ENCODE data around the gene CCBE1. TPM values are rescaled to one million over a fixed set of nuclear protein-coding genes. Genes with fewer than 3 reads are reported as not detected.

Gene CCBE1
- total RNA-seq, 1 donor from 2014 or later: 6.4 TPM

DNA sequence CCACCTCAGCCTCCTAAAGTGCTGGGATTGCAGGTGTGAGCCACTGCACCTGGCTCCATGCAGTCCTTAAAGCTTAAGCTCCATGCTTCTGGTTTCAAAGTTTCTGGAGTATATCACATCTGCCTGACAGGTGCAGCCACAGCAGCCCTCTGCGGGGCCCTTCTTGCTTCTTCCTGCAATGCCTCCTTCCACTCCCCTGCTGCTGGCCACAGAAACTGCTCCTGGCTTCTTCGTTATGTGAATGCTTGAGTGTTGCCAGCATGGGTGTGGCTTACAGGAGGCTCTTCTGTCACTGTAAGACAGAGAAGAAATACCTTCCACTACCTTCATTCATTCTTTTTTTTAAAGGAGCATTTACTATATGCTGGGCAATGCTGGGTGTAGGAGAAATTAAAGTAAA, 10.1 kb upstream of the CCBE1 start:
- H3K4me3 ChIP-seq: no peak overlapping the region
- H3K4me3 Mint-ChIP-seq: no peak overlapping the region

DNA sequence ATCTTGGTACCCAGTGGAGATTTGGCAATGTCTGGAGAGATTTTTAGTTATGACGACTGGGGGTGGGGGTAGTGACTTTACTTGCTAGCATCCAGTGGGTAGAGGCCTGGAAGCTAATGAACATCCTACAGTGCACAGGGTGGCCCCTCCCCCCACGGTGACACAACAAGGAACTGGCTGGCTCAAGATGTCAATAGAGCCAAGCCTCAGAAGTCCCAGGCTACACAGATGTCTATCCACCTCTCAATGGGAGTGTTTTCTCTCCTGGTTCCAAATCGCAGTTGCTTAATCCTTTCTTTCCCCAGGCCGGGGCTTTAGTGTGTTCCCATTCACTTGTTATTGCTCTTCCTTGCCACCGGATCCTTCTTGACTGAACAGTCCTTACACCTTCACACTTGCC, 9.3 kb upstream of the CCBE1 start:
- H2AFZ ChIP-seq (replicated peaks): no peak overlapping the region

More for the DNA sequence above, 10.1 kb upstream of the CCBE1 start:
- no peak overlapping the region for H3K4me2 ChIP-seq
- H4K20me1 ChIP-seq (ENCODE audit: low read depth): no peaks in the 10 kb centered on the region
- no peaks in the 10 kb centered on the region for H3K9me3 ChIP-seq (ENCODE audit: low read depth)
- DNase-seq (ENCODE audit: low spot score): no peak
- H3K27me3 ChIP-seq: no peaks in the 10 kb centered on the region
- no peaks in the 10 kb centered on the region for H3K36me3 ChIP-seq
- Mint-ChIP-seq H3K9me3 (peaks cover 9% of the 10 kb centered on the region), H3K27me3 (ENCODE audit: insufficient read depth, low read depth) (peaks cover 7% of the 10 kb centered on the region), H3K27ac (no peak overlapping the region), H3K36me3 (no peaks in the 10 kb centered on the region), H3K4me1 (peaks cover 6% of the 10 kb centered on the region)
- TF ChIP-seq, protein P1, sequence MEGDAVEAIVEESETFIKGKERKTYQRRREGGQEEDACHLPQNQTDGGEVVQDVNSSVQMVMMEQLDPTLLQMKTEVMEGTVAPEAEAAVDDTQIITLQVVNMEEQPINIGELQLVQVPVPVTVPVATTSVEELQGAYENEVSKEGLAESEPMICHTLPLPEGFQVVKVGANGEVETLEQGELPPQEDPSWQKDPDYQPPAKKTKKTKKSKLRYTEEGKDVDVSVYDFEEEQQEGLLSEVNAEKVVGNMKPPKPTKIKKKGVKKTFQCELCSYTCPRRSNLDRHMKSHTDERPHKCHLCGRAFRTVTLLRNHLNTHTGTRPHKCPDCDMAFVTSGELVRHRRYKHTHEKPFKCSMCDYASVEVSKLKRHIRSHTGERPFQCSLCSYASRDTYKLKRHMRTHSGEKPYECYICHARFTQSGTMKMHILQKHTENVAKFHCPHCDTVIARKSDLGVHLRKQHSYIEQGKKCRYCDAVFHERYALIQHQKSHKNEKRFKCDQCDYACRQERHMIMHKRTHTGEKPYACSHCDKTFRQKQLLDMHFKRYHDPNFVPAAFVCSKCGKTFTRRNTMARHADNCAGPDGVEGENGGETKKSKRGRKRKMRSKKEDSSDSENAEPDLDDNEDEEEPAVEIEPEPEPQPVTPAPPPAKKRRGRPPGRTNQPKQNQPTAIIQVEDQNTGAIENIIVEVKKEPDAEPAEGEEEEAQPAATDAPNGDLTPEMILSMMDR (IDR thresholded peaks at IDR 0.05): no peak
- TF ChIP-seq EZH2phosphoT487 (IDR thresholded peaks at IDR 0.05) (no peak), EZH2 (IDR thresholded peaks at IDR 0.05) (no peak)
- no peak overlapping the region for H2AFZ ChIP-seq (replicated peaks)
- no peak overlapping the region for H3K27ac ChIP-seq
- H3K9ac ChIP-seq: no peak overlapping the region
- peaks cover 25% of the 10 kb centered on the region for H3K4me1 ChIP-seq
- peaks cover 21% of the 10 kb centered on the region for H3F3A ChIP-seq (ENCODE audit: low read depth)
- no peaks in the 10 kb centered on the region for H3K79me2 ChIP-seq (ENCODE audit: low read depth)

DNA sequence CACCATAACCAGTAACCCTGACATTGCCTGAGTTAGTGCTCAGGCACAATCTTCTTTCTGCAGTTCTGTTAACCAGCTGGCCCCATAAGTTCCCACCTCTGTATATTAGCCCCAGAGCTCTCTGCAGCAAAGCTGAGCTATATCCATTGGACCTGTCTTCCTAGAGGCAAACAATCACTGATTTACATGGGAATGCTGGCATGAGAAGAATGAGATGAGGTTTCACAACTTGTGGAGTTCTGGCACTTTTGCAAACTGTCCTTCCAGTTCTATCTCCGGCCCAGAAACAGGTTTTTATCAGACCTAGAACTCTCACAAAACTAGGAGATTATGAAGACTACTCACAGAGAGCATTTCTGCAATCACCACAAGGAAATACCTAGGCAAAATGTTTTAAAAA, 7.9 kb upstream of the CCBE1 start:
- no peak for TF ChIP-seq EZH2phosphoT487 (IDR thresholded peaks at IDR 0.05)
- TF ChIP-seq, protein P1 (IDR thresholded peaks at IDR 0.05): no peak
- TF ChIP-seq EZH2 (IDR thresholded peaks at IDR 0.05): no peak
- no peaks in the 10 kb centered on the region for H3K27me3 ChIP-seq
- Mint-ChIP-seq H3K4me3 (no peak overlapping the region), H3K4me1 (peaks cover 15% of the 10 kb centered on the region), H3K36me3 (no peaks in the 10 kb centered on the region), H3K27me3 (ENCODE audit: insufficient read depth, low read depth) (peaks cover 7% of the 10 kb centered on the region), H3K27ac (no peak overlapping the region), H3K9me3 (peaks cover 9% of the 10 kb centered on the region)
- DNase-seq (ENCODE audit: low spot score): no peak
- H3K4me1 ChIP-seq: peaks cover 46% of the 10 kb centered on the region
- no peak overlapping the region for H3K4me3 ChIP-seq
- H2AFZ ChIP-seq (replicated peaks): no peak overlapping the region
- H4K20me1 ChIP-seq (ENCODE audit: low read depth): no peaks in the 10 kb centered on the region
- no peaks in the 10 kb centered on the region for H3K36me3 ChIP-seq
- no peaks in the 10 kb centered on the region for H3K79me2 ChIP-seq (ENCODE audit: low read depth)
- no peak overlapping the region for H3K4me2 ChIP-seq
- H3K9me3 ChIP-seq (ENCODE audit: low read depth): no peaks in the 10 kb centered on the region
- peaks cover 21% of the 10 kb centered on the region for H3F3A ChIP-seq (ENCODE audit: low read depth)
- no peak overlapping the region for H3K9ac ChIP-seq
- H3K27ac ChIP-seq: no peak overlapping the region

More for the DNA sequence above, 9.3 kb upstream of the CCBE1 start:
- peaks cover 9% of the 10 kb centered on the region for H3K9me3 Mint-ChIP-seq
- peaks cover 10% of the 10 kb centered on the region for H3K4me1 Mint-ChIP-seq
- Histone ChIP-seq H3K27ac (peak overlapping the region; percentile 85), H3K36me3 (no peaks in the 10 kb centered on the region), H4K20me1 (ENCODE audit: low read depth) (no peaks in the 10 kb centered on the region), H3F3A (ENCODE audit: low read depth) (peaks cover 21% of the 10 kb centered on the region), H3K4me3 (no peak overlapping the region), H3K79me2 (ENCODE audit: low read depth) (no peaks in the 10 kb centered on the region), H3K9me3 (ENCODE audit: low read depth) (no peaks in the 10 kb centered on the region), H3K9ac (no peak overlapping the region), H3K27me3 (no peaks in the 10 kb centered on the region), H3K4me2 (peak overlapping the region; percentile 6), H3K4me1 (peaks cover 33% of the 10 kb centered on the region)
- no peak overlapping the region for H3K27ac Mint-ChIP-seq
- no peaks in the 10 kb centered on the region for H3K36me3 Mint-ChIP-seq
- H3K27me3 Mint-ChIP-seq (ENCODE audit: insufficient read depth, low read depth): peaks cover 7% of the 10 kb centered on the region
- DNase-seq (ENCODE audit: low spot score): peak; percentile 66
- H3K4me3 Mint-ChIP-seq: no peak overlapping the region
- TF ChIP-seq, protein P1 (IDR thresholded peaks at IDR 0.05): no peak
- TF ChIP-seq EZH2phosphoT487 (IDR thresholded peaks at IDR 0.05) (no peak), EZH2 (IDR thresholded peaks at IDR 0.05) (no peak)

Data from neural progenitor cell (in vitro differentiated cells).